IPS DF 6.9 (cell line): ENCODE results near the gene RBM45.
"Not testable (repeated sequence)": the region's sequence is repeated elsewhere in the genome, so short reads cannot be mapped to it uniquely, and the experiment has no call there.

ENCODE experiments used
- DNase-seq: peaks from one replicate; pipeline ENCODE4 v3.0.0-alpha.2; 2013; ENCODE audit warnings: low read depth, low spot score
- H3K27ac ChIP-seq: one replicate; pipeline ENCODE4 v1.5.1; 2013; ENCODE audit warnings: low read length, control low read depth
- H3K27me3 ChIP-seq: 2 replicates; pipeline ENCODE4 v1.6.1; 2013; ENCODE audit warnings: mild to moderate bottlenecking, low read length; ENCODE audit not compliant: control insufficient read depth, insufficient read depth
- H3K36me3 ChIP-seq: 2 replicates; pipeline ENCODE4 v1.6.1; 2013; ENCODE audit warnings: low read length; ENCODE audit not compliant: control insufficient read depth, insufficient read depth
- H3K4me1 ChIP-seq: 2 replicates; pipeline ENCODE4 v1.6.1; 2013; ENCODE audit warnings: low read length; ENCODE audit not compliant: control insufficient read depth, insufficient read depth
- H3K4me3 ChIP-seq: 2 replicates; pipeline ENCODE4 v1.5.1; 2013; ENCODE audit warnings: mild to moderate bottlenecking, low read length
- H3K9me3 ChIP-seq: 2 replicates; pipeline ENCODE4 v1.6.1; 2013; ENCODE audit warnings: low read length, inconsistent platforms; ENCODE audit not compliant: control insufficient read depth, insufficient read depth
- WGBS: extraction: QIAGEN DNeasy Blood & Tissue Kit; methylation state at CpG from one replicate; pipeline ENCODE4 v1.1.7; 2013; ENCODE audit warnings: mixed read lengths, missing lambda C conversion rate; ENCODE audit not compliant: insufficient read length, insufficient coverage; 5-methylcytosine and 5-hydroxymethylcytosine counted together

RBM45 gene

GRCh38 chr2:178125862-178126261 lies 13.6 kb downstream of the RBM45 start:
- no peak overlapping the region for H3K27ac ChIP-seq
- no peaks in the 10 kb centered on the region for H3K27me3 ChIP-seq
- H3K9me3 ChIP-seq, result no peaks in the 10 kb centered on the region
- H3K4me1 ChIP-seq, result no peaks in the 10 kb centered on the region
- no peaks in the 10 kb centered on the region for H3K36me3 ChIP-seq
- H3K4me3 ChIP-seq, result no peak overlapping the region
- no peak for DNase-seq
- WGBS, result no CpG with 5 or more reads among the region's 5 CpGs

DNA sequence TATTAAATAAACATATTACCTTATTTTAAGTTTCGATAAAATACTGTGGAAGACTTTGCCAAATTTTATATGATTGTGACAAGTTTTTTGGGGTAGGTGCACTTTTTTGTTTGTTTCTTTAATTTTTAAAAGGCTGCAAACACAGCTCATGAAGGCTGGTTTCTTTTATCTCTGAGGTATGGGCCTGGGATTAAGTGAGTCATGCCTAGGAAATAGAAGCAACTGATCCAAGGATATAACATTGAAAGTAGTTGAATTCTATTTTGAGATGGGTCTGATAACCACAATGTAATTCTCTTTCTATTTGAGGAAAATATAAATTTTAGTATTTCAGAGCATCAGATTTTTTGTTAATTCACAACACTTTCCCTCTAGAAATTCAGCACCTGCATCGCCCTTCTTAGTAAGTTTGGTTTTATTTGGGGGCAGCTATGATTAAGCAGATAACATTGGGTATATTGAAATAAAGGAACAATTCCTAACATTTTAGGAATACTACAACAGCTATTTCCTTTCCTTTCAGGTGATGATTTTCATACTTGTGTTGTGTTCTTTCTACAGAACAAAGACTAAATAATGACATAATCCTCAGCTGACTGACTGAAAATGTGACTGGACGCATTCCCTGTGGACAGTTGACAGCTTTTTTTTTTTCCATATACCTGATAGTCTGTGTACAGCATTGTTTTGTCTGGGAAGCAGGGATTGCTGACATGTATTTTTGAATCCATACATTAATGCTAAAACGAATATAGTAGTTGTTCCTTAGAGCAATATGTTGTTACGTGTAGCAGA lies 16.8 kb downstream of the RBM45 start:
- Histone ChIP-seq H3K9me3 (no peaks in the 10 kb centered on the region), H3K27ac (no peak overlapping the region), H3K4me3 (no peak overlapping the region), H3K4me1 (peaks cover 3% of the 10 kb centered on the region; the same call in 1 of the 2 replicates), H3K27me3 (no peaks in the 10 kb centered on the region), H3K36me3 (no peaks in the 10 kb centered on the region)
- DNase-seq, result no peak
- WGBS, result no CpG with 5 or more reads among the region's 5 CpGs

GRCh38 chr2:178136321-178137025 lies 24.2 kb downstream of the RBM45 start:
- no peak overlapping the region for H3K4me3 ChIP-seq
- no peaks in the 10 kb centered on the region for H3K9me3 ChIP-seq
- DNase-seq, result no peak
- H3K36me3 ChIP-seq, result no peaks in the 10 kb centered on the region
- H3K4me1 ChIP-seq, result peaks cover 3% of the 10 kb centered on the region; the same call in 1 of the 2 replicates
- no CpG with 5 or more reads among the region's 5 CpGs for WGBS
- H3K27ac ChIP-seq, result no peak overlapping the region
- no peaks in the 10 kb centered on the region for H3K27me3 ChIP-seq

DNA sequence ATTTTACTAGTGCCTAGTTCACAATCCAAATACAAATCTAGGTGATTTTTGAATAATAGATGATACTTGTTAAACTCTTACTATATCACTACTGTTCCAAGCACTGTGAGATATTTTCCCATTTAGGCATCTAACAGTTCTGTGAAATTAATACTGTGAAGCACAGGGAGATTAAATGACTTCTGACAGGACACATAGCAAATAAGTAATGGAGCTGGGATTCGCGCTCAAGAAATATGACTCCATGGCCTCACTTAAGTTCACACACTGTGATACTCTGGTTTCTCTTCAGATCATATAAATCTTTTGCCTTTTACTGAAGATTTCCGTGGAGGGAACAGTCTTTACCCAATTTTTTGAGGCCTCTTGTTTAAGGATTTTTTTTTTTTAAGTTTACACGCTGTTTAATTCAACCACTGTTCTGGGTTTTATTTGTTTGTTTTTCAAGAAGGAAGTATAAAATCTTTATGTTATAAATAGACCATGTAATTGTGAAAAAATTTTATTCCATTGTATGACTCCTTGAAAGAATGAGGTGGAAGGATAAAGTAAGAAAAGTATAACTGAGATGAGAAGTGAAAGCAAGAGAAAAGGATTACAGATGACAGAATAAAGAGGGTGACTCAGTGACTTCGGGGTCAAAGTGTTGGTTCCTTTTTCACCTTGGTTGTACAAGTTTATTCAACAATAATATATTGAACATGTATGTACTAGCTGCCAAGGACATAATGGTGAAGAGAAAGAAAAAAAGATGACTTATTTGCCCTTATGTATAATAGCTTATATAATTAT lies 30.2 kb downstream of the RBM45 start:
- no CpG with 5 or more reads among the region's 5 CpGs for WGBS
- Histone ChIP-seq H3K27me3 (no peaks in the 10 kb centered on the region), H3K27ac (no peak overlapping the region), H3K4me3 (no peak overlapping the region), H3K4me1 (no peaks in the 10 kb centered on the region), H3K9me3 (no peaks in the 10 kb centered on the region), H3K36me3 (no peaks in the 10 kb centered on the region)
- no peak for DNase-seq

GRCh38 chr2:178143481-178143880 lies 31.2 kb downstream of the RBM45 start:
- Histone ChIP-seq H3K9me3 (no peaks in the 10 kb centered on the region), H3K4me1 (no peaks in the 10 kb centered on the region), H3K36me3 (no peaks in the 10 kb centered on the region), H3K27me3 (no peaks in the 10 kb centered on the region), H3K27ac (no peak overlapping the region), H3K4me3 (no peak overlapping the region)
- DNase-seq, result no peak

GRCh38 chr2:178152033-178152432 lies 39.8 kb downstream of the RBM45 start:
- no peaks in the 10 kb centered on the region for H3K4me1 ChIP-seq
- H3K36me3 ChIP-seq, result no peaks in the 10 kb centered on the region
- H3K4me3 ChIP-seq, result no peak overlapping the region
- H3K27ac ChIP-seq, result no peak overlapping the region
- WGBS, result no CpG with 5 or more reads among the region's 3 CpGs
- no peaks in the 10 kb centered on the region for H3K27me3 ChIP-seq
- no peak for DNase-seq
- H3K9me3 ChIP-seq, result no peaks in the 10 kb centered on the region

- no peaks in the 10 kb centered on the region for H3K9me3 ChIP-seq
- DNase-seq, result no peak
- H3K4me3 ChIP-seq, result no peak overlapping the region
- no peaks in the 10 kb centered on the region for H3K36me3 ChIP-seq
- H3K27me3 ChIP-seq, result no peaks in the 10 kb centered on the region
- no CpG with 5 or more reads among the region's 4 CpGs for WGBS
- H3K4me1 ChIP-seq, result no peaks in the 10 kb centered on the region
- no peak overlapping the region for H3K27ac ChIP-seq
Measured at GRCh38 chr2:178152542-178152941, 40.3 kb downstream of the RBM45 start.

DNA sequence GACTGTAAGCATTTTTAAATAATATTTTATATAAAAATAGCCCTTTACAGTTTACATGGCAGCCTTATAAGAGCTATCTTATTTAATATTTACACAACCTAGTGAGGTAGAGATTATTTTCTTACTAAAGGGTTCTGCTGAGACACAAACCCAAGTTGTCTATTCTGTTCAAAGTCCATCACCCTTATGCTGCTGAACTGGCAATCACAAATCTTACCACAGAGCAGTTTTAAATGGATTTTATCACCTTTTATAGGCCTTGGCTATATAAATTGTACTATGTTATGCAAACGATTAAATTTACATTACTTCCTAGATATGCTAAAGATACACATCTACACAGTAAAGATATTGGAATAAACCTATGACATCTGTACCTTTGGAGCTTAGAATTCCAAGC lies 40.7 kb downstream of the RBM45 start:
- DNase-seq, result no peak
- WGBS, result no CpG with 5 or more reads among the region's 1 CpG
- H3K27me3 ChIP-seq, result no peaks in the 10 kb centered on the region
- H3K9me3 ChIP-seq, result no peaks in the 10 kb centered on the region
- no peaks in the 10 kb centered on the region for H3K4me1 ChIP-seq
- H3K27ac ChIP-seq, result no peak overlapping the region
- H3K36me3 ChIP-seq, result no peaks in the 10 kb centered on the region
- no peak overlapping the region for H3K4me3 ChIP-seq

- not testable (repeated sequence) for H3K27ac ChIP-seq, H3K36me3 ChIP-seq, H3K4me1 ChIP-seq, H3K4me3 ChIP-seq, H3K27me3 ChIP-seq, H3K9me3 ChIP-seq, DNase-seq
- WGBS, result no CpG with 5 or more reads among the region's 1 CpG
Measured at GRCh38 chr2:178153878-178154277, 41.6 kb downstream of the RBM45 start.

GRCh38 chr2:178155524-178155923 lies 43.3 kb downstream of the RBM45 start:
- Histone ChIP-seq H3K27me3 (no peaks in the 10 kb centered on the region), H3K4me3 (no peak overlapping the region), H3K9me3 (no peaks in the 10 kb centered on the region), H3K4me1 (no peaks in the 10 kb centered on the region), H3K27ac (no peak overlapping the region), H3K36me3 (no peaks in the 10 kb centered on the region)
- WGBS, result no CpG with 5 or more reads among the region's 1 CpG
- DNase-seq, result no peak
